GM18507 (cell line): Measurements from ENCODE around the gene DLG5.

Experiments used
- DNase-seq: peaks from one replicate; pipeline ENCODE4 v3.0.0; 2011; ENCODE audit warnings: low read depth; ENCODE audit not compliant: insufficient read length; ENCODE audit errors: extremely low spot score
- FAIRE-seq: peaks from 2 replicates; lab custom pipeline; 2011; peaks lifted over from hg19 to GRCh38; lab: Jason Lieb, UNC

DLG5 gene

GRCh38 chr10:77746047-77746707, 180.4 kb downstream of the DLG5 start:
- DNase-seq (no peak), FAIRE-seq (no peak)

GRCh38 chr10:77744245-77744644, 182.3 kb downstream of the DLG5 start:
- FAIRE-seq (no peak), DNase-seq (no peak)

GRCh38 chr10:77742172-77742571, 184.4 kb downstream of the DLG5 start:
- FAIRE-seq, result no peak
- no peak for DNase-seq

- no peak for FAIRE-seq
- no peak for DNase-seq
Measured at GRCh38 chr10:77741746-77742145, 184.8 kb downstream of the DLG5 start.
